Neural crest cell (in vitro differentiated cells): Measurements from ENCODE around the gene PACRG. TPM values are rescaled to one million over a fixed set of nuclear protein-coding genes. Genes with fewer than 3 reads are reported as not detected.

ENCODE experiments used
- DNase-seq: peaks from one replicate; pipeline ENCODE4 v3.0.0; 2021; ENCODE audit warnings: low read depth, mixed read lengths, low spot score
- H3K27ac Mint-ChIP-seq: one replicate; pipeline ENCODE4 v1.8.0; 2021; ENCODE audit warnings: mild to moderate bottlenecking, mixed read lengths; ENCODE audit not compliant: unreplicated experiment
- H3K27me3 Mint-ChIP-seq: 2 replicates; pipeline ENCODE4 v1.8.0; 2021; ENCODE audit warnings: low read depth, mild to moderate bottlenecking, mixed read lengths
- H3K36me3 Mint-ChIP-seq: 2 replicates; pipeline ENCODE4 v1.8.0; 2021; ENCODE audit warnings: low read depth, mild to moderate bottlenecking, mixed read lengths
- H3K4me1 Mint-ChIP-seq: 2 replicates; pipeline ENCODE4 v1.8.0; 2021; ENCODE audit warnings: mixed read lengths
- H3K4me3 Mint-ChIP-seq: one replicate; pipeline ENCODE4 v1.8.0; 2021; ENCODE audit warnings: mild to moderate bottlenecking, mixed read lengths
- H3K9me3 Mint-ChIP-seq: 2 replicates; pipeline ENCODE4 v1.8.0; 2021; ENCODE audit warnings: mixed read lengths
- total RNA-seq: library from RNA; stranded (reverse); gene quantifications from 2 replicates; pipeline ENCODE4 v1.2.1, GENCODE V29; 2021
- TF ChIP-seq, protein P1 (sequence below): fragments of 200-600 bp; sonication (generic); conservative IDR thresholded peaks from 2 replicates; pipeline ENCODE4 v1.5.0; 2021; ENCODE audit warnings: antibody characterized with exemption, mild to moderate bottlenecking

Gene PACRG
- total RNA-seq, 1 donor from 2014 or later, result 1.8 TPM

GRCh38 chr6:162829013-162829742 is 101.4 kb downstream of the PACRG start:
- Mint-ChIP-seq H3K27ac (no peak overlapping the region), H3K9me3 (peaks cover 4% of the 10 kb centered on the region), H3K36me3 (no peaks in the 10 kb centered on the region), H3K4me3 (no peak overlapping the region), H3K4me1 (peaks cover 3% of the 10 kb centered on the region), H3K27me3 (no peaks in the 10 kb centered on the region)
- TF ChIP-seq, protein P1, sequence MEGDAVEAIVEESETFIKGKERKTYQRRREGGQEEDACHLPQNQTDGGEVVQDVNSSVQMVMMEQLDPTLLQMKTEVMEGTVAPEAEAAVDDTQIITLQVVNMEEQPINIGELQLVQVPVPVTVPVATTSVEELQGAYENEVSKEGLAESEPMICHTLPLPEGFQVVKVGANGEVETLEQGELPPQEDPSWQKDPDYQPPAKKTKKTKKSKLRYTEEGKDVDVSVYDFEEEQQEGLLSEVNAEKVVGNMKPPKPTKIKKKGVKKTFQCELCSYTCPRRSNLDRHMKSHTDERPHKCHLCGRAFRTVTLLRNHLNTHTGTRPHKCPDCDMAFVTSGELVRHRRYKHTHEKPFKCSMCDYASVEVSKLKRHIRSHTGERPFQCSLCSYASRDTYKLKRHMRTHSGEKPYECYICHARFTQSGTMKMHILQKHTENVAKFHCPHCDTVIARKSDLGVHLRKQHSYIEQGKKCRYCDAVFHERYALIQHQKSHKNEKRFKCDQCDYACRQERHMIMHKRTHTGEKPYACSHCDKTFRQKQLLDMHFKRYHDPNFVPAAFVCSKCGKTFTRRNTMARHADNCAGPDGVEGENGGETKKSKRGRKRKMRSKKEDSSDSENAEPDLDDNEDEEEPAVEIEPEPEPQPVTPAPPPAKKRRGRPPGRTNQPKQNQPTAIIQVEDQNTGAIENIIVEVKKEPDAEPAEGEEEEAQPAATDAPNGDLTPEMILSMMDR, result no peak
- no peak for DNase-seq

- DNase-seq, result no peak
- Mint-ChIP-seq H3K27ac (no peak overlapping the region), H3K36me3 (no peaks in the 10 kb centered on the region), H3K9me3 (peaks cover 4% of the 10 kb centered on the region), H3K4me1 (no peaks in the 10 kb centered on the region), H3K27me3 (no peaks in the 10 kb centered on the region), H3K4me3 (no peak overlapping the region)
- TF ChIP-seq, protein P1, result no peak
These were observed 106.0 kb downstream of the PACRG start for GRCh38 chr6:162833776-162834175.

DNA sequence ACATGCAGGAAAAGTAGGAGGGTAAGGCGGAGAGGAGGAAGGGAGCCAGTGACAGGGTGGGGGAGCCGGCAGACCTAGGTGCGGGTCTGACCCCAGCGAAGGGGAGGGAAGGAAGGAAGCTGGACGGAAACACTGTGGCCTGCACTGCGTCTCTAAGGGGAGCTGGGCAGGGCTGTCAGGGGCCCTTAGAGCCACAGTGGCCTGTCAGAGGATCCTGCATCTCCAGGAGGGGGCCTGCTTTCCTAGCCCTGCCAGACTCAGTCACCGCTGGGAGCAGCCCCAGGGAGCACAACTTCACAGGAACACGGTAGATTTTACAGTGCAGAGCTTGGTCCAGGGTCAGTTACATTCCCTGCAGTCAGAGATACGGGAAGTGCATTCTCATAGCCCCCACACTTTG is 118.2 kb downstream of the PACRG start:
- H3K27me3 Mint-ChIP-seq, result no peaks in the 10 kb centered on the region

GRCh38 chr6:162846723-162847122 is 118.9 kb downstream of the PACRG start:
- no peaks in the 10 kb centered on the region for H3K9me3 Mint-ChIP-seq
- H3K4me3 Mint-ChIP-seq, result no peak overlapping the region
- no peaks in the 10 kb centered on the region for H3K27me3 Mint-ChIP-seq
- no peak overlapping the region for H3K27ac Mint-ChIP-seq
- no peak for DNase-seq
- peaks cover 8% of the 10 kb centered on the region for H3K4me1 Mint-ChIP-seq
- H3K36me3 Mint-ChIP-seq, result peaks cover 3% of the 10 kb centered on the region
- TF ChIP-seq, protein P1, result no peak

More for the DNA sequence above, 118.2 kb downstream of the PACRG start:
- Mint-ChIP-seq H3K4me3 (no peak overlapping the region), H3K27ac (peak overlapping the region; percentile 9), H3K4me1 (peaks cover 4% of the 10 kb centered on the region), H3K9me3 (no peaks in the 10 kb centered on the region), H3K36me3 (peaks cover 3% of the 10 kb centered on the region)
- TF ChIP-seq, protein P1, result no peak
- DNase-seq, result no peak

GRCh38 chr6:162849269-162849668 is 121.5 kb downstream of the PACRG start:
- DNase-seq, result no peak
- H3K27me3 Mint-ChIP-seq, result no peaks in the 10 kb centered on the region
- TF ChIP-seq, protein P1, result no peak
- H3K4me3 Mint-ChIP-seq, result no peak overlapping the region
- peaks cover 27% of the 10 kb centered on the region for H3K4me1 Mint-ChIP-seq
- H3K36me3 Mint-ChIP-seq, result peaks cover 3% of the 10 kb centered on the region
- no peak overlapping the region for H3K27ac Mint-ChIP-seq
- no peaks in the 10 kb centered on the region for H3K9me3 Mint-ChIP-seq
